Measurements from ENCODE around the gene OSMR.

GRCh38 chr5:38938973-38939372, 93.2 kb downstream of the OSMR start:
- TF ChIP-seq EZH2phosphoT487 (IDR thresholded peaks at IDR 0.05; ENCODE audit: borderline replicate concordance, low read length) (no peak), CTCF (IDR thresholded peaks at IDR 0.05; ENCODE audit: low read depth, low read length, poor library complexity, severe bottlenecking) (no peak)
